NCI-H446 (cell line): ENCODE data around the gene IKZF2.

Source experiments
- DNase-seq, 2 experiments: peaks; one replicate each; lab custom pipeline; 2025; lab: John Stamatoyannopoulos, UW

Gene IKZF2

GRCh38 chr2:213151437-213152064, at the start of gene IKZF2:
TSS of gene IKZF2 (minus strand) at chr2:213151612. CDS start at chr2:213148629, 2,983 bp downstream.
- peak; percentile 65 to 90 for DNase-seq

- DNase-seq, result no peak
Observed at GRCh38 chr2:213199871-213200270, 48.5 kb upstream of the IKZF2 start.

DNA sequence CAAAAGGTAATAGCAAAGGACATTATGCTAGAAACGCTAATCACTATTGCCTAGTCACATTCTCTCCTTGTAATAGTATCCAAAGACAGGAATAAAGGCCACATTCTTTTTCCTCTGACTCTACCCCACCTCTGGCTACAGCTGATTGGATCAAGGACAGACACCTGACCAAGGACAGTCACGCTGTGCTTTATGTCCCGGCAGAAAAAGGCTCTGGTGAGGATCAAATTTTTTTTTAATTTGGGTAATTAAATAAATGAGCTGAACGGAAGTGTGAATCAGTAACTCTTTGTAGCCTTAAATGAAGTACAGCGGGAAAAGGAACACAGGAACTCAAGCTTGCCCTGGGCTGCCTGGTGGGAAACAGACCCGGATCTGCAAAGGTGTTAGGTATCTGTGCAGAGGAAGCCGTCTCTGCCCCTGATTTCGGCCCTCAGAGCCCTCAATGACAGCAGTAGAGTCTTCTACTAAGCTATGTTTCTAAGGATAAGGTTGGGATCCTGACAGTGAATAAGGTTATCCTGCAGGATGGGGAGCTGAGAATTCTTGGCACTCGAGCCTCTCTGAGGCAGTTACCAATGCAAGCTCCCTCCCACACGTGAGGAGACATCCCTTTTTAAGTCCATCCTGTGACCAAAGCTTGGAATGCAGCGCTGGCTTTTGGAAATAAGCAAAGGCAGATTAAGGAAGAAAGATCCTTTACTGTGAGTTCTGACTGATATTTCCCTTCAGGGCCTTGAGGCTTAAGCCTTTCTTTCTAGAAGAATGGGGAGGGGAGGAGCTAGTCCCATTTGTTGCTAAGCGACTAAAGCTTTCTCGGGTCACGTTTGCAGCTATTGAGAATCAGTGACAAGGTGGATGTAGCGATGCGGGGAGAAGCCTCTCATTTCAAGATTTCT, 37.8 kb upstream of the IKZF2 start:
- DNase-seq, result no peak

- no peak for DNase-seq
Observed at GRCh38 chr2:213188533-213188867, 37.1 kb upstream of the IKZF2 start.

- no peak for DNase-seq
Observed at GRCh38 chr2:213187833-213188532, 36.6 kb upstream of the IKZF2 start.

DNA sequence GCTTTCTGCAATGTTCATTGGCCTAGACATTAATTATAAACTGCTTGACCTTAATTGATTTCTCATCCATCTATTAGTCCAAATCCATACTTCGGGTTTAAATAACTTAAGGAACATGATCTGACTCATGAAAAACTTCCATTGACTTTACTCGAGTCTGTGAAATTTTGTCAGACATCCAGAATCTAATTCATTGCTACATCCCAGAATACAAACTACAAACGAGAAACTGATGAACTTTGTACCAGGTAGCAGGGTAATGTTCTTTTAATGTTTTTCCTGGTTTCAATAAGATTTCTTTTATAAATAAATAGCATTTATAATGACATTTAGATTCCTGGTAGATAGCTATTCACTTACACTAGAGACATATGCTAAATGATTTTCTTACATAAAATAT, 36.0 kb upstream of the IKZF2 start:
- no peak for DNase-seq

- DNase-seq, result no peak
Observed at GRCh38 chr2:213185147-213185822, 33.9 kb upstream of the IKZF2 start.

DNA sequence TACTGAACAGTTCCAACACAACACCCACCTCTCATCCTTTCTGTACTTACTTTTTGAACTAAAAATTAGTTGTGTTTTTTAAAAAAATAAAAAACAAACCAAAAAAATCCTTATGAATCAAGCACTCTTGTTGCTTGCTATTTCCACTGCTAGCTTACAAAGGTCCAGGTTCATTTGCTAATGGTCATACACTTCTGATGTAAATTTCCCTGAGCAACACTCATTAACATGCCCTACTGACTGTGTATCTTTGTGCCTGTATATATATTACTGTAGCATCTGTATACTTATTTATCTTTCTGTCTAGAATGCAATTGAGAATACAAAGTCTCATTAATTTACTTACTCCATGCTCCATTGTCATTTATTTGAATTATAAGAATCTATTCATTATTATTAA, 30.3 kb upstream of the IKZF2 start:
- DNase-seq, result no peak

DNA sequence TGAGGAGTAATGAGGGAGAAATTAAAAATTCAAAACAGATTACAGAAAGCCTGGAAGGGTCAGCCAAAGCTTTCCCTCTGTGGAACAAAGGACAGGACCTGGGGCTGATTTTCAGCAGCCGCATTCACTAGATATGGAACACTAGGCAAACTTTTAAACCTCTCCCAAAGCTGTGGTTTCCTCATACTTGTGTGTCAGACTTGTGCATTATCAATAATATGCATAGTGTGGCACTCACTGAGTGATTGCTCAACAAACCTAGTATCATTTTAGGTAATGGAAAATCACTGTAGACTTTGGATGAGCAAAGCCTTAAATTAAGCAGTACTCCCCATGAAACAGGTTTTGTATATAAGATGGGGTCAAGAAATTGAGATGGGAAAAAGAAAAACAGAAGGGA, 26.3 kb upstream of the IKZF2 start:
- DNase-seq, result no peak

- DNase-seq, result no peak
Observed at GRCh38 chr2:213175673-213176247, 24.3 kb upstream of the IKZF2 start.

DNA sequence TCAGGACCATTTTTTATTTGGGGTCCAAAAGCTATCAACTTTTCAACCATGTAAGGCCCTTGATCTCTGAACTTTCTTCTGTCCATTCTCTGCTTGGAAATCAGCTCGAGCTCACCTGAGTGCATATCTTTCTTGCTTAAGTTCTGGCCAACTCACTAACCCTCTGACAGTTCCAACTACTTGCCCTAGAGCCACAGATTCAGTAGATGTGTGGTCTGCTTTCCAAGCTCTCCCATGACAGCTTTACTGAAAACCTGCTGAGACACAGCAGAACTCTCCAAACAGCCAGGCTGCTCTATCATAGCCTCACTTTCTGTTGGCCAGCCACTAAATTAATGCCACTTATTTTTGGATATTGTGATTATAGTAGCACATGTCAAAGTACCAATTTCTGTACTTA, 21.2 kb upstream of the IKZF2 start:
- DNase-seq, result no peak

DNA sequence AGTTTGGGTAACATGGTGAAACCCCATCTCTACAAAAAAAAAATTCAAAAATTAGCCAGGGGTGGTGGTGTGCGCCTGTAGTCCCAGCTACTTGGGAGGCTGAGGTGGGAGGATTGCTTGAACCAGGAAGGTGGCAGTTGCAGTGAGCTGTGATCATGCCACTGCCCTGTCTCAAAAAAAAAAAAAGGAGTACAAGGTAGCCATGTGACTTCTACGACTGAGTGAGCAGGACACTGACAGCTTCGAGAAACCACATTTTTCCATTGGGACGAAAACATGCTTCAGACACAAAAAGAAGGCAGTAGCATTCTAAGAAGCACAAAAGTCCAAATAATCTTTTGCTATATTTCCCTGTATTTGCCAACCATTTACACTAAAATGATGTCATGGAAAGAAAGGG, 19.7 kb upstream of the IKZF2 start:
- DNase-seq, result no peak

GRCh38 chr2:213167271-213167930, 16.0 kb upstream of the IKZF2 start:
- DNase-seq, result no peak

DNA sequence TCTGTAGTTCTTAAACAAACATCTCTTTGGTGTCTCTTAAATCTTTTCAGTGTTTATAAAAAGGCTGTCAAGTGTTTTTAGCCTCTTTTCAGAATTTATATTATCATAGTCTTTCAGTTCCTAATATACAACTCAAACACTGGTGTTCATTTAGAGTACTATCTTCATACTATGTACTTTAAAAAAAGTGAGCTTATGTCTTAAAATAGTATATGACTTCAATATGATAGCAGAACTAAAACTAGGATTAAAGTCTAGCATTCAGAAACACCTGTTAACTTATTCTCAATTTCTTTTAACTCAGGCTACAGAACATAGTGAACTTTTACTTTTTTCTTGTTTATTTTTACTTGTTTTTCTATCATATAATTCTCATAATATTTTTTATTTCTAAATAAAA, 14.7 kb upstream of the IKZF2 start:
- DNase-seq, result no peak

DNA sequence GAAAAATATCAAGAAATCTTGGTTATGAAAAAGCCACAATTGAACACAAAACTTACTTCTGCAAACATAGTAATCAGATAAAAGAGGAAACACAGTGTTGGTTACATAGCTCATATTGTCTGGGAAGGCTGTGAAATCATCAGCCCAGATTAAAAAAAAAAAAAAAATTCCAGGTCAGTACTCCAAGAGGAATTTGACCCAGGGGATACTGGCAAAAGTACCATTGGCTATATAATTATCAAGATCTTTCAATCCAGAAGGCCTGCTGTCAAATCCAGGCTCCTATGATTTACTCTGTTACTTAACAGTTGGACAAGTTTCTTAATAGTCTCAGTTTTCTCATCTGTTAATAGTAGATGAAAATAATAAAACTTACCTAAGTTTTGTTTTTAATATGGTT, 12.9 kb upstream of the IKZF2 start:
- DNase-seq, result no peak

- no peak for DNase-seq
Observed at GRCh38 chr2:213162516-213163118, 11.2 kb upstream of the IKZF2 start.

GRCh38 chr2:213161759-213162515, 10.5 kb upstream of the IKZF2 start:
- no peak for DNase-seq

DNA sequence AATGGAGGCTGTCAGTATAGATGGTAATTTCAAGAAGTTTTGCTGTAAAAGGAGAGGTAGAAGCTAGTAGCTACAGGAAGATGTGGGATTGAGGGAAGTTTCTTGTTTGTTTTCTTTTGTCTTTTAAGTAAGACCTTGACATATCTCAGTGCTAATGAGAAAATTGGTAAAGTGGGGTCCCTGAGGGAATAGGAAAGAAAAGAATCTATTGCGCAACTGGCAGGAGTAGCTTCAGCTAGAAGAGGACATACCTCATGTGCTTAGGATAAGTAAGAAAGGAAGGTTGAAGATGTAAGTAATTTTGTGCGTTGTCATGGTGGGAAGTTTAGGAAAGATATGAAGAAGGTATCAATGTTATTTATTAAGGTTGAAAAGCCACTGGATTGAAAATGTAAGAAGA, 8.4 kb upstream of the IKZF2 start:
- no peak for DNase-seq

DNA sequence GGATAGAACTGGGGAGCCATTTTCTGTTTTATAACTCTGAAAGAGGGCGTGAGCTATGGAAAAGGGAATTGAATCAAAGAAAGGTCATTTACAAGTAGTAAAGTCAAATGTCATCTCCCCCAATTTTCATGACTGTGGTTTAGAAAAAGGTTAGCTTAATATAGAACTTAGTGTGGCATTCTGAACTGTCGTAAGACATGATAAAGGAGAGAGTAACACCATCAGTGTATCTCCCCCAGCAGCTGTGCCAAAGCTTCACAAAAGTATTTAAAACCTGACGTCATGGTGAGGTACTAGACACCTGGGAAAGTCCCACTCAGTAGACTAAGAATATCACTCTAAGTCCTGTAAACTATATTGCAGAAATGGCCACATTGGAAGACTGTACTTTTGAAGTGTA, 5.8 kb upstream of the IKZF2 start:
- DNase-seq, result no peak

DNA sequence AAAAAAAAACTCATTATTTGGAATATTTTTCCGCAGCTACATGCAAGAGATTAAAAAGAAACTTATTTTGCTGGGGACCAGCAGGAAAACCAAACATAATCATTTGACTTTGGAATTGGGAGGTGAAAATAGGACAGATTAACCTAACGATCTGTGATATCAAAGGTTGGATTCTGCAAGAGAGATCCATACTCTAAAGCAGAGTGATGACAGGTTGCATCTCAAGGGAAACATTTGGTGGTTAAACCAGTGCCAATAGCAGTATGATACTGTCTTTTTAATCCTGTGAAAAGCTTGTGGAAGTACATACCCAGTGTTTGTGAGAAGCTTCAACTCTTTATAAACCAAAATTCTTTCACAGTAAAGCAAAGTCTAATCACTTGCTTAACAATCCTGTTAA, 5.3 kb upstream of the IKZF2 start:
- no peak for DNase-seq
